Measurements from ENCODE around the gene CCSER1.
"Not testable (repeated sequence)": the region's sequence is repeated elsewhere in the genome, so short reads cannot be mapped to it uniquely, and the experiment has no call there.

Gene CCSER1

GRCh38 chr4:91171217-91171616 is 1044.0 kb downstream of the CCSER1 start:
- H3K9me3 Mint-ChIP-seq = peaks cover 16% of the 10 kb centered on the region
- H3K36me3 Mint-ChIP-seq (ENCODE audit: low read depth) = no peaks in the 10 kb centered on the region
- DNase-seq (ENCODE audit: low spot score) = no peak
- no peaks in the 10 kb centered on the region for H3K4me1 Mint-ChIP-seq (ENCODE audit: low read depth)
- no peaks in the 10 kb centered on the region for H3K27me3 Mint-ChIP-seq (ENCODE audit: low read depth)
- H3K27ac Mint-ChIP-seq = no peak overlapping the region
- H3K4me3 Mint-ChIP-seq = no peak overlapping the region

- not testable (repeated sequence) for H3K27ac Mint-ChIP-seq; H3K36me3 Mint-ChIP-seq (ENCODE audit: low read depth); H3K27me3 Mint-ChIP-seq (ENCODE audit: low read depth); DNase-seq (ENCODE audit: low spot score); H3K4me1 Mint-ChIP-seq (ENCODE audit: low read depth); H3K4me3 Mint-ChIP-seq
- peaks cover 28% of the 10 kb centered on the region for H3K9me3 Mint-ChIP-seq
These were observed 1057.9 kb downstream of the CCSER1 start for GRCh38 chr4:91185061-91185460.

- Mint-ChIP-seq H3K36me3 (ENCODE audit: low read depth) (no peaks in the 10 kb centered on the region), H3K4me1 (ENCODE audit: low read depth) (no peaks in the 10 kb centered on the region), H3K27ac (no peak overlapping the region), H3K9me3 (peaks cover 3% of the 10 kb centered on the region), H3K4me3 (no peak overlapping the region), H3K27me3 (ENCODE audit: low read depth) (no peaks in the 10 kb centered on the region)
- no peak for DNase-seq (ENCODE audit: low spot score)
These were observed 1071.8 kb downstream of the CCSER1 start for GRCh38 chr4:91198951-91199350.

- H3K9me3 Mint-ChIP-seq = peaks cover 10% of the 10 kb centered on the region
- no peak for DNase-seq (ENCODE audit: low spot score)
- H3K27me3 Mint-ChIP-seq (ENCODE audit: low read depth) = no peaks in the 10 kb centered on the region
- no peak overlapping the region for H3K4me3 Mint-ChIP-seq
- no peaks in the 10 kb centered on the region for H3K36me3 Mint-ChIP-seq (ENCODE audit: low read depth)
- no peak overlapping the region for H3K27ac Mint-ChIP-seq
- H3K4me1 Mint-ChIP-seq (ENCODE audit: low read depth) = no peaks in the 10 kb centered on the region
These were observed 1080.3 kb downstream of the CCSER1 start for GRCh38 chr4:91207535-91207934.

- Mint-ChIP-seq H3K4me3 (no peak overlapping the region), H3K27ac (no peak overlapping the region), H3K9me3 (peaks cover 16% of the 10 kb centered on the region), H3K4me1 (ENCODE audit: low read depth) (no peaks in the 10 kb centered on the region), H3K36me3 (ENCODE audit: low read depth) (no peaks in the 10 kb centered on the region), H3K27me3 (ENCODE audit: low read depth) (no peaks in the 10 kb centered on the region)
- no peak for DNase-seq (ENCODE audit: low spot score)
These were observed 1085.0 kb downstream of the CCSER1 start for GRCh38 chr4:91212211-91212610.

GRCh38 chr4:91217831-91218403 is 1090.7 kb downstream of the CCSER1 start:
- not testable (repeated sequence) for H3K27ac Mint-ChIP-seq; DNase-seq (ENCODE audit: low spot score); H3K4me1 Mint-ChIP-seq (ENCODE audit: low read depth); H3K27me3 Mint-ChIP-seq (ENCODE audit: low read depth); H3K36me3 Mint-ChIP-seq (ENCODE audit: low read depth); H3K4me3 Mint-ChIP-seq
- peaks cover 13% of the 10 kb centered on the region for H3K9me3 Mint-ChIP-seq

GRCh38 chr4:91220315-91220714 is 1093.1 kb downstream of the CCSER1 start:
- Mint-ChIP-seq H3K9me3 (peaks cover 13% of the 10 kb centered on the region), H3K27ac (no peak overlapping the region), H3K27me3 (ENCODE audit: low read depth) (no peaks in the 10 kb centered on the region), H3K4me3 (no peak overlapping the region), H3K36me3 (ENCODE audit: low read depth) (no peaks in the 10 kb centered on the region), H3K4me1 (ENCODE audit: low read depth) (no peaks in the 10 kb centered on the region)
- DNase-seq (ENCODE audit: low spot score) = no peak

- H3K36me3 Mint-ChIP-seq (ENCODE audit: low read depth) = no peaks in the 10 kb centered on the region
- H3K9me3 Mint-ChIP-seq = peaks cover 7% of the 10 kb centered on the region
- no peak for DNase-seq (ENCODE audit: low spot score)
- H3K27me3 Mint-ChIP-seq (ENCODE audit: low read depth) = no peaks in the 10 kb centered on the region
- no peaks in the 10 kb centered on the region for H3K4me1 Mint-ChIP-seq (ENCODE audit: low read depth)
- H3K4me3 Mint-ChIP-seq = no peak overlapping the region
- H3K27ac Mint-ChIP-seq = no peak overlapping the region
These were observed 1094.8 kb downstream of the CCSER1 start for GRCh38 chr4:91222014-91222413.

GRCh38 chr4:91226867-91227266 is 1099.7 kb downstream of the CCSER1 start:
- Mint-ChIP-seq H3K4me1 (ENCODE audit: low read depth) (no peaks in the 10 kb centered on the region), H3K9me3 (no peaks in the 10 kb centered on the region), H3K27ac (no peak overlapping the region), H3K36me3 (ENCODE audit: low read depth) (no peaks in the 10 kb centered on the region), H3K4me3 (no peak overlapping the region), H3K27me3 (ENCODE audit: low read depth) (no peaks in the 10 kb centered on the region)
- DNase-seq (ENCODE audit: low spot score) = no peak

GRCh38 chr4:91228659-91229058 is 1101.5 kb downstream of the CCSER1 start:
- no peak overlapping the region for H3K4me3 Mint-ChIP-seq
- no peaks in the 10 kb centered on the region for H3K4me1 Mint-ChIP-seq (ENCODE audit: low read depth)
- H3K9me3 Mint-ChIP-seq = no peaks in the 10 kb centered on the region
- H3K36me3 Mint-ChIP-seq (ENCODE audit: low read depth) = no peaks in the 10 kb centered on the region
- no peak overlapping the region for H3K27ac Mint-ChIP-seq
- H3K27me3 Mint-ChIP-seq (ENCODE audit: low read depth) = no peaks in the 10 kb centered on the region
- no peak for DNase-seq (ENCODE audit: low spot score)

GRCh38 chr4:91233164-91233563 is 1106.0 kb downstream of the CCSER1 start:
- Mint-ChIP-seq H3K4me3 (no peak overlapping the region), H3K27ac (no peak overlapping the region), H3K4me1 (ENCODE audit: low read depth) (no peaks in the 10 kb centered on the region), H3K9me3 (peaks cover 9% of the 10 kb centered on the region), H3K27me3 (ENCODE audit: low read depth) (no peaks in the 10 kb centered on the region), H3K36me3 (ENCODE audit: low read depth) (no peaks in the 10 kb centered on the region)
- DNase-seq (ENCODE audit: low spot score) = no peak

- no peak for DNase-seq (ENCODE audit: low spot score)
- Mint-ChIP-seq H3K4me1 (ENCODE audit: low read depth) (no peaks in the 10 kb centered on the region), H3K4me3 (no peak overlapping the region), H3K27ac (no peak overlapping the region), H3K9me3 (peaks cover 22% of the 10 kb centered on the region), H3K27me3 (ENCODE audit: low read depth) (no peaks in the 10 kb centered on the region), H3K36me3 (ENCODE audit: low read depth) (no peaks in the 10 kb centered on the region)
These were observed 1115.9 kb downstream of the CCSER1 start for GRCh38 chr4:91243132-91243531.

- no peaks in the 10 kb centered on the region for H3K36me3 Mint-ChIP-seq (ENCODE audit: low read depth)
- no peak overlapping the region for H3K4me3 Mint-ChIP-seq
- H3K9me3 Mint-ChIP-seq = peaks cover 18% of the 10 kb centered on the region
- H3K4me1 Mint-ChIP-seq (ENCODE audit: low read depth) = no peaks in the 10 kb centered on the region
- no peaks in the 10 kb centered on the region for H3K27me3 Mint-ChIP-seq (ENCODE audit: low read depth)
- H3K27ac Mint-ChIP-seq = no peak overlapping the region
- no peak for DNase-seq (ENCODE audit: low spot score)
These were observed 1128.8 kb downstream of the CCSER1 start for GRCh38 chr4:91256043-91256442.

GRCh38 chr4:91256751-91257150 is 1129.6 kb downstream of the CCSER1 start:
- no peaks in the 10 kb centered on the region for H3K27me3 Mint-ChIP-seq (ENCODE audit: low read depth)
- H3K4me1 Mint-ChIP-seq (ENCODE audit: low read depth) = no peaks in the 10 kb centered on the region
- no peak overlapping the region for H3K27ac Mint-ChIP-seq
- no peak overlapping the region for H3K4me3 Mint-ChIP-seq
- DNase-seq (ENCODE audit: low spot score) = no peak
- peaks cover 23% of the 10 kb centered on the region for H3K9me3 Mint-ChIP-seq
- H3K36me3 Mint-ChIP-seq (ENCODE audit: low read depth) = no peaks in the 10 kb centered on the region

- H3K9me3 Mint-ChIP-seq = peaks cover 24% of the 10 kb centered on the region
- H3K36me3 Mint-ChIP-seq (ENCODE audit: low read depth) = no peaks in the 10 kb centered on the region
- no peak overlapping the region for H3K4me3 Mint-ChIP-seq
- H3K4me1 Mint-ChIP-seq (ENCODE audit: low read depth) = no peaks in the 10 kb centered on the region
- H3K27me3 Mint-ChIP-seq (ENCODE audit: low read depth) = no peaks in the 10 kb centered on the region
- no peak overlapping the region for H3K27ac Mint-ChIP-seq
- DNase-seq (ENCODE audit: low spot score) = no peak
These were observed 1130.5 kb downstream of the CCSER1 start for GRCh38 chr4:91257721-91258120.
